H9 (cell line): ENCODE results near the gene ATG2A. TPM values are rescaled to one million over a fixed set of nuclear protein-coding genes. Genes with fewer than 3 reads are reported as not detected.

Experiments used
- DNase-seq: peaks from one replicate; pipeline ENCODE4 v3.0.0-alpha.2; 2017
- H2AFZ ChIP-seq: one replicate; pipeline ENCODE4 v1.6.1; 2013; ENCODE audit warnings: mild to moderate bottlenecking, low read length, control low read depth, moderate library complexity
- H2AK5ac ChIP-seq: 2 replicates; pipeline ENCODE4 v1.6.1; 2013; ENCODE audit warnings: low read length, control low read depth, mixed read lengths; ENCODE audit not compliant: insufficient read length
- H2BK120ac ChIP-seq: one replicate; pipeline ENCODE4 v1.6.1; 2013; ENCODE audit warnings: low read depth, mild to moderate bottlenecking, low read length, control low read depth, inconsistent platforms; ENCODE audit not compliant: poor library complexity, severe bottlenecking
- H2BK12ac ChIP-seq: 2 replicates; pipeline ENCODE4 v1.6.1; 2013; ENCODE audit warnings: low read length, control low read depth, mixed read lengths, low read depth; ENCODE audit not compliant: insufficient read length
- H2BK15ac ChIP-seq: 2 replicates; pipeline ENCODE4 v1.6.1; 2013; ENCODE audit warnings: low read depth, low read length, control low read depth
- H2BK20ac ChIP-seq: one replicate; pipeline ENCODE4 v1.6.1; 2013; ENCODE audit warnings: low read depth, mild to moderate bottlenecking, low read length, control low read depth, inconsistent platforms; ENCODE audit not compliant: poor library complexity, severe bottlenecking
- H2BK5ac ChIP-seq: 2 replicates; pipeline ENCODE4 v1.6.1; 2013; ENCODE audit warnings: low read length, control low read depth, mixed read lengths; ENCODE audit not compliant: insufficient read length
- H3K14ac ChIP-seq: 2 replicates; pipeline ENCODE4 v1.6.1; 2013; ENCODE audit warnings: low read length, control low read depth; ENCODE audit not compliant: insufficient read depth
- H3K18ac ChIP-seq: 2 replicates; pipeline ENCODE4 v1.6.1; 2013; ENCODE audit warnings: low read depth, mild to moderate bottlenecking, mixed read lengths, low read length, control low read depth; ENCODE audit not compliant: insufficient read length
- H3K23ac ChIP-seq: 2 replicates; pipeline ENCODE4 v1.6.1; 2013; ENCODE audit warnings: low read length, control low read depth, mixed read lengths, low read depth; ENCODE audit not compliant: insufficient read length
- H3K23me2 ChIP-seq: 2 replicates; pipeline ENCODE4 v1.6.1; 2013; ENCODE audit warnings: low read depth, mild to moderate bottlenecking, mixed read lengths, low read length, control low read depth; ENCODE audit not compliant: insufficient read length, poor library complexity, severe bottlenecking
- H3K27ac ChIP-seq: 2 replicates; pipeline ENCODE4 v1.5.1; 2013; ENCODE audit warnings: low read length, control low read depth, mixed read lengths, low read depth; ENCODE audit not compliant: insufficient read length
- H3K27me3 ChIP-seq: 2 replicates; pipeline ENCODE4 v1.6.1; 2013; ENCODE audit warnings: low read length, control low read depth, inconsistent platforms; ENCODE audit not compliant: insufficient read depth
- H3K4ac ChIP-seq: 2 replicates; pipeline ENCODE4 v1.6.1; 2013; ENCODE audit warnings: low read depth, mild to moderate bottlenecking, control low read depth, inconsistent platforms, low read length, moderate library complexity
- H3K4me1 ChIP-seq: 2 replicates; pipeline ENCODE4 v1.6.1; 2013; ENCODE audit warnings: low read length, control low read depth, inconsistent platforms; ENCODE audit not compliant: insufficient read depth
- H3K4me2 ChIP-seq: 2 replicates; pipeline ENCODE4 v1.6.1; 2013; ENCODE audit warnings: low read length, control low read depth, mixed read lengths; ENCODE audit not compliant: insufficient read length, insufficient read depth
- H3K56ac ChIP-seq: 2 replicates; pipeline ENCODE4 v1.6.1; 2013; ENCODE audit warnings: low read depth, mild to moderate bottlenecking, mixed read lengths, low read length, control low read depth; ENCODE audit not compliant: insufficient read length
- H3K79me1 ChIP-seq: 2 replicates; pipeline ENCODE4 v1.6.1; 2013; ENCODE audit warnings: low read depth, mild to moderate bottlenecking, moderate library complexity, low read length, control low read depth, inconsistent platforms; ENCODE audit not compliant: insufficient read depth, poor library complexity, severe bottlenecking
- H3K79me2 ChIP-seq: 2 replicates; pipeline ENCODE4 v1.6.1; 2013; ENCODE audit warnings: low read length, control low read depth, inconsistent platforms; ENCODE audit not compliant: insufficient read depth
- H3K9ac ChIP-seq: 2 replicates; pipeline ENCODE4 v1.6.1; 2013; ENCODE audit warnings: low read length, control low read depth, mixed read lengths; ENCODE audit not compliant: insufficient read length; ENCODE audit errors: extremely low read depth
- H3K9me3 ChIP-seq: one replicate; pipeline ENCODE4 v1.6.1; 2013; ENCODE audit warnings: low read depth, low read length, inconsistent platforms; ENCODE audit not compliant: control insufficient read depth
- H3T11ph ChIP-seq: one replicate; pipeline ENCODE4 v1.6.1; 2013; ENCODE audit warnings: mild to moderate bottlenecking, low read length, control low read depth, inconsistent platforms
- H4K20me1 ChIP-seq: one replicate; pipeline ENCODE4 v1.6.1; 2013; ENCODE audit not compliant: control insufficient read depth, insufficient read length, insufficient read depth
- H4K5ac ChIP-seq: 2 replicates; pipeline ENCODE4 v1.6.1; 2013; ENCODE audit warnings: low read depth, mild to moderate bottlenecking, mixed read lengths, low read length, control low read depth; ENCODE audit not compliant: insufficient read length
- H4K8ac ChIP-seq: replicated peaks from 2 replicates; pipeline ENCODE4 v1.6.1; 2013; ENCODE audit warnings: low read length, control low read depth, mixed read lengths, low read depth; ENCODE audit not compliant: insufficient read length
- H4K91ac ChIP-seq: 2 replicates; pipeline ENCODE4 v1.6.1; 2013; ENCODE audit warnings: low read depth, mild to moderate bottlenecking, moderate library complexity, mixed read lengths, low read length, control low read depth; ENCODE audit not compliant: insufficient read length
- H3K27ac Mint-ChIP-seq, 3 experiments: 2 replicates in 2 of 3; 3 replicates in 1 of 3; pipeline ENCODE4 v1.8.0; 2020 to 2021; ENCODE audit warnings: mixed read lengths in 3 of 3, mild to moderate bottlenecking in 1 of 3, moderate library complexity in 1 of 3
- H3K27me3 Mint-ChIP-seq: 2 replicates; pipeline ENCODE4 v1.8.0; 2021; ENCODE audit warnings: low read depth, mild to moderate bottlenecking, moderate library complexity, mixed read lengths
- H3K36me3 Mint-ChIP-seq, 3 experiments: 2 replicates in 2 of 3; 3 replicates in 1 of 3; pipeline ENCODE4 v1.8.0; 2020 to 2021; ENCODE audit warnings: low read depth in 3 of 3, mixed read lengths in 3 of 3; ENCODE audit not compliant: insufficient read depth in 1 of 3
- H3K4me1 Mint-ChIP-seq, 2 experiments: 2 replicates each; pipeline ENCODE4 v1.8.0; 2020; ENCODE audit warnings: mixed read lengths in 2 of 2
- H3K4me3 Mint-ChIP-seq, 2 experiments: 2 replicates in 1 of 2; 3 replicates in 1 of 2; pipeline ENCODE4 v1.8.0; 2020 to 2021; ENCODE audit warnings: mild to moderate bottlenecking in 2 of 2, mixed read lengths in 2 of 2, moderate library complexity in 1 of 2
- H3K9me3 Mint-ChIP-seq, 2 experiments: 2 replicates in 1 of 2; 3 replicates in 1 of 2; pipeline ENCODE4 v1.8.0; 2020; ENCODE audit warnings: mild to moderate bottlenecking in 2 of 2, mixed read lengths in 2 of 2, moderate library complexity in 1 of 2
- CTCF ChIP-seq: fragments of 200-600 bp; sonication (generic); conservative IDR thresholded peaks from 3 replicates; pipeline ENCODE4 v1.8.0; 2021; ENCODE audit warnings: antibody characterized with exemption, mild to moderate bottlenecking
- WGBS: extraction: QIAGEN DNeasy Blood & Tissue Kit; methylation state at CpG from one replicate; pipeline ENCODE4 v1.1.7; 2013; ENCODE audit warnings: missing lambda C conversion rate, low lambda C conversion rate, mixed read lengths; ENCODE audit not compliant: insufficient read length; ENCODE audit errors: extremely low coverage; 5-methylcytosine and 5-hydroxymethylcytosine counted together
- total RNA-seq: library from RNA; stranded (reverse); gene quantifications from 2 replicates; pipeline ENCODE4 v1.2.1, GENCODE V29; 2021

Gene ATG2A
- total RNA-seq, 1 experiment from 2014 or later, result 21.3 TPM

DNA sequence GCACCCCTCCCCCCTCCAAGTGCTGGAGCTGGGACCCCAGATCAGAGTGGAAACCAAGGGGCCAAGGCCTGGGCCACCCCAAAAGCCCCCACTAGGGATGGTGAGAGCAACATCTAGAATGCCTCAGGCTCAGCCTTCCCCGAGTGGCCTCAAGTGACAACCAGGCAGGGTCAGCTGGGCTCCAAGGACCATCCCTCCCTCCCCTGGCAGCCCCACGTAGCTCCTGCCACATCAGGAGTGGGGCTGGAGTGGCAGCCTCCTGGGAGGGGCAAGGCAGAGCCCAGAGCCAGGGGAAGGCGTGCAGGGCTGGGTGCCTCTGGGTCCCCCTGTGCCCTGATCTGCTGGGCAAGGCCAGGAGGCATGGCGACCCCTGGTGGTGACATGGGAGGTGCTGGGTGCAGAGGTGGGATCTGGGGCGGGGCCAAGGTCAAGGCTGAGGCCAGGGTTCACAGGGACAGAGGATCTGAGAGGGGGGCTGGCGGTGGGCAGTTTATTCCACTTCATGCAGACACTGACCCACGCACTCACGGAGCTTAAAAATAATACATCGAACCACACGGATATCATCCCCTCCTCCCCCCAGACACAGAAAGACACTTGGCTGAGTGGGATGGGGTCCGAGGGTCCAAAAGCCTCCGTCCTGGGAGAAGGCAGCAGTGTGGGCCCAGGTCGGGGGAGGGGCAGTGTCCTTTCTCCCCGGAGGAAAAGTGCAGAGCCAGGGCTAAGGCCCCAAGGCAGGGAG, 22.8 kb downstream of the ATG2A start:
- no CpG with 5 or more reads among the region's 14 CpGs for WGBS
- peaks cover 0 to 8% of the 10 kb centered on the region in 2 experiments; a peak in 2 of 4 replicates for H3K4me1 Mint-ChIP-seq

More for the DNA sequence above, 22.8 kb downstream of the ATG2A start:
- H4K20me1 ChIP-seq, result peaks cover 4% of the 10 kb centered on the region
- DNase-seq, result peak; percentile 89
- H3K56ac ChIP-seq, result no peak overlapping the region
- no peak overlapping the region for H3K23ac ChIP-seq
- H2BK12ac ChIP-seq, result no peak overlapping the region
- no peak overlapping the region for H3K18ac ChIP-seq
- H3K14ac ChIP-seq, result no peak overlapping the region
- H4K91ac ChIP-seq, result no peak overlapping the region
- no peak overlapping the region for H2BK20ac ChIP-seq
- no peaks in the 10 kb centered on the region for H3K23me2 ChIP-seq
- no peak overlapping the region for H2BK5ac ChIP-seq
- Mint-ChIP-seq H3K27me3 (no peaks in the 10 kb centered on the region), H3K27ac (no peak overlapping the region), H3K36me3 (peaks cover 0 to 15% (median 8%) of the 10 kb centered on the region in 3 experiments; a peak in 4 of 7 replicates), H3K9me3 (no peaks in the 10 kb centered on the region; a peak in 1 of 5 replicates), H3K4me3 (no peak overlapping the region)
- no peak overlapping the region for H3K4me2 ChIP-seq
- H3K27ac ChIP-seq, result no peak overlapping the region
- H3K4ac ChIP-seq, result no peak overlapping the region
- H3K79me1 ChIP-seq, result no peaks in the 10 kb centered on the region
- peak; percentile 92 for TF ChIP-seq CTCF
- H3K27me3 ChIP-seq, result no peaks in the 10 kb centered on the region
- H2AFZ ChIP-seq, result no peak overlapping the region
- H3K4me1 ChIP-seq, result no peaks in the 10 kb centered on the region
- no peaks in the 10 kb centered on the region for H3K9me3 ChIP-seq
- no peak overlapping the region for H2AK5ac ChIP-seq
- H4K5ac ChIP-seq, result no peak overlapping the region
- no peak overlapping the region for H2BK120ac ChIP-seq
- no peak overlapping the region for H3K9ac ChIP-seq
- H2BK15ac ChIP-seq, result no peak overlapping the region
- no peak overlapping the region for H3T11ph ChIP-seq
- no peaks in the 10 kb centered on the region for H3K79me2 ChIP-seq
- H4K8ac ChIP-seq, result no peak overlapping the region
